Activated T-helper 17 cell treated with anti-CD3 and anti-CD28 coated beads, Interleukin-2, amount 50 U/mL, for 72 hours (primary cell): ENCODE results near the gene COLEC12. TPM values are rescaled to one million over a fixed set of nuclear protein-coding genes. Genes with fewer than 3 reads are reported as not detected.
A peak's percentile ranks its signal among the peaks of the same experiment; 100 is the strongest.

Source experiments
- ATAC-seq: fragments of 150-1000 bp; cut with Tn5 transposase; replicated peaks from 2 replicates; pipeline ENCODE4 v1.10.0; 2021; ENCODE audit warnings: mild to moderate bottlenecking, moderate library complexity
- H3K27ac Mint-ChIP-seq: one replicate; pipeline ENCODE4 v1.8.0; 2022; ENCODE audit warnings: mixed read lengths
- H3K27me3 Mint-ChIP-seq: one replicate; pipeline ENCODE4 v1.8.0; 2022; ENCODE audit warnings: mixed read lengths
- H3K36me3 Mint-ChIP-seq: one replicate; pipeline ENCODE4 v1.8.0; 2022; ENCODE audit warnings: low read depth, mild to moderate bottlenecking, mixed read lengths
- H3K4me1 Mint-ChIP-seq: one replicate; pipeline ENCODE4 v1.8.0; 2022; ENCODE audit warnings: mixed read lengths
- H3K4me3 Mint-ChIP-seq: one replicate; pipeline ENCODE4 v1.8.0; 2022; ENCODE audit warnings: mild to moderate bottlenecking, mixed read lengths
- H3K9me3 Mint-ChIP-seq: one replicate; pipeline ENCODE4 v1.8.0; 2022; ENCODE audit warnings: mixed read lengths
- total RNA-seq, 2 donors: library from RNA; stranded (reverse); gene quantifications; one replicate each; pipeline ENCODE4 v1.2.3, GENCODE V29; 2022

Gene COLEC12
- total RNA-seq, 2 donors from 2014 or later: not detected

- peaks cover 5% of the 10 kb centered on the region for H3K4me1 Mint-ChIP-seq
Observed at GRCh38 chr18:515156-515815, 14.8 kb upstream of the COLEC12 start.

DNA sequence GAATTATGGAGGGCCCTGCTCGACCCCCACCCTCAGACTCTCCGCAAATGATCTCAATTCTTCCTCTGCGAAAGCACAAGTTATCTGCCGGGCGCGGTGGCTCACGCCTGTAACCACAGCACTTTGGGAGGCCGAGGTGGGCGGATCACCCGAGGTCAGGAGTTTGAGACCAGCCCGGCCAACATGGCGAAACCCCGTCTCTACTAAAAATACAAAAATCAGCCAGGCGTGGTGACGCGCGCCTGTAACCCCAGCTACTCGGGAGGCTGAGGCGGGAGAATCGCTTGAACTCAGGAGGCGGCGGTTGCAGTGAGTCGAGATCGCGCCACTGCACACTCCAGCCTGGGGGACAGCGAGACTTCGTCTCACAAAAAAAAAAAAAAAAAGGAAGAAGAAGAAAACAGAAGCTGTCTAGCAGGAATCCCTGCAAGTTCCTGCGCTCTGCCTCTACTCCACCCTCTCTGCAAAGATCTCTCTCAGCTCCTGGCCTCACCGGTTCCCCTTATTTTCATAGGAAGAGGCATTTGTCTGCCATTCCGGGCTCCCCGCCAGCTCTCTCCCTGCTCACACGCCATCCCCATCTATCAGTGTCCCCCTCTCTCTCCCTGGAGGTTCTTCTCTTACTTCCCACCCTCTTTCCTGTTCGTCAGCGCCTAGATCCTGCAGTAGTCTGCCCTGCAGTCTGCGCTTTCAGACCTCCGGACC, 13.5 kb upstream of the COLEC12 start:
- H3K9me3 Mint-ChIP-seq: peaks cover 4% of the 10 kb centered on the region
- peaks cover 3% of the 10 kb centered on the region for H3K27me3 Mint-ChIP-seq
- no peaks in the 10 kb centered on the region for H3K36me3 Mint-ChIP-seq
- peaks cover 5% of the 10 kb centered on the region for H3K4me1 Mint-ChIP-seq
- ATAC-seq: no peak
- no peak overlapping the region for H3K4me3 Mint-ChIP-seq
- no peak overlapping the region for H3K27ac Mint-ChIP-seq

More at GRCh38 chr18:515156-515815, 14.8 kb upstream of the COLEC12 start:
- H3K4me3 Mint-ChIP-seq: no peak overlapping the region
- H3K36me3 Mint-ChIP-seq: no peaks in the 10 kb centered on the region
- peaks cover 4% of the 10 kb centered on the region for H3K9me3 Mint-ChIP-seq
- no peak overlapping the region for H3K27ac Mint-ChIP-seq
- peaks cover 3% of the 10 kb centered on the region for H3K27me3 Mint-ChIP-seq
- no peak for ATAC-seq

DNA sequence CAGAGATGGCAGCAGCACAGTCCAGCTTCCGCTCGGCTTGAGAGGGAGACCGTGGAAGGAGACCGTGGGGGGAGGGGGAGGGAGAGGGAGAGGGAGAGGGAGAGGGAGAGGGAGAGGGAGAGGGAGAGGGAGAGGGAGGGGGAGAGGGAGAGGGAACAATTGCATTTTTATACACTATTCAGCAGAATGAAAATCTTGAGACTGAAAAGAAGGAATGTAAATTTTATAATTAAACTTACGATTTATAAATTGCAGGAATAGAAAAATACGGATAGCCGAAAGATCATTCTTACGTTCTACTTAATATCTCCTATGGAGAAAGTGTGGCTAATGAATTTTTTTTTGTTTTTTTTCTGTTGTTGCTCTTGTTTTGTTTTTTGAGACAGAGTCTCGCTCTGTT, 12.5 kb upstream of the COLEC12 start:
- H3K27me3 Mint-ChIP-seq: no peaks in the 10 kb centered on the region
- no peak overlapping the region for H3K4me3 Mint-ChIP-seq
- no peak for ATAC-seq

GRCh38 chr18:508835-509234, 8.3 kb upstream of the COLEC12 start:
- Mint-ChIP-seq H3K4me3 (no peak overlapping the region), H3K27me3 (peaks cover 10% of the 10 kb centered on the region), H3K36me3 (no peaks in the 10 kb centered on the region), H3K27ac (no peak overlapping the region), H3K4me1 (no peaks in the 10 kb centered on the region), H3K9me3 (no peaks in the 10 kb centered on the region)
- ATAC-seq: no peak

More for the DNA sequence above, 12.5 kb upstream of the COLEC12 start:
- H3K9me3 Mint-ChIP-seq: peaks cover 4% of the 10 kb centered on the region
- no peaks in the 10 kb centered on the region for H3K36me3 Mint-ChIP-seq
- H3K4me1 Mint-ChIP-seq: peaks cover 5% of the 10 kb centered on the region
- no peak overlapping the region for H3K27ac Mint-ChIP-seq

DNA sequence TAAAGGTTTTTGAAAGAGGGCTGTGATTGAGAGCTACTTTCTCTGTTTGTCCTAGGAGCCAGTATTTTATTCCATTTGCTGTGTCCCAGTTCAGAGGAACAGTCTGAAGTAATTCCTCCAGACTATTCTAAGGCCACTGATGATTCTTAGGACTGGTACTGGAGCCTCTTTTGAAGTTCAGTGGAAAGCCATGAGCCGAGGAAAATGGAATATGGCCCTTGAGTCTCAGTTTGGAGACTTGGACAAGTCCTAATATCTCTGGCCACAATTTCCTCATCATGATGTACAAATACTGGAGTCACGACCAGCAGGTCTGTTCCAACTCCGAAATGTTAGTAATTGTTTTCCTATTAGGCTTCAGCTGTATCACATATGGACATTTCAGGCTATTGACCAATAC, 7.1 kb upstream of the COLEC12 start:
- Mint-ChIP-seq H3K4me1 (no peaks in the 10 kb centered on the region), H3K4me3 (no peak overlapping the region), H3K27ac (no peak overlapping the region), H3K9me3 (no peaks in the 10 kb centered on the region), H3K36me3 (no peaks in the 10 kb centered on the region), H3K27me3 (peaks cover 10% of the 10 kb centered on the region)
- ATAC-seq: no peak

- Mint-ChIP-seq H3K36me3 (no peaks in the 10 kb centered on the region), H3K27ac (no peak overlapping the region), H3K9me3 (no peaks in the 10 kb centered on the region), H3K4me3 (no peak overlapping the region), H3K27me3 (peaks cover 10% of the 10 kb centered on the region), H3K4me1 (no peaks in the 10 kb centered on the region)
- ATAC-seq: no peak
Observed at GRCh38 chr18:506801-507200, 6.3 kb upstream of the COLEC12 start.

DNA sequence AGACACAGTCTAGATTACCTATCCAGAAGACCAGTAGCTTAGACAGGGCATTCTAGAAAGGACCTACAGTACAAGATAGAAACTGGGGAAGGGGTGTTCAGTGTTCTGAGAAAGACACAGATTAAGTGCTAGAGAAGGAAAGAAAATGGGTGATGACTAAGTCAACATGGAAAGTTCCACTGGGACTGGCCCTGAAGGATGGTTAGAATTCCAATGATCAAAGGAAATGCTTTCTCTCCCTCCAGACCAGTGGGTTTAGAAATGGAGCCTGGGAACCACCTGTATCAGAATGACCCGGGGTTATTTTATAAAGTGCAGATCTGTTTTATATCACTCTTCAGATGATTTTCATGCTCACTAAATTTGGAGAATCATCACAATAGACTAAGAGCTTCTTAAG, 5.8 kb upstream of the COLEC12 start:
- ATAC-seq: no peak
- H3K36me3 Mint-ChIP-seq: no peaks in the 10 kb centered on the region
- H3K27ac Mint-ChIP-seq: no peak overlapping the region
- peaks cover 13% of the 10 kb centered on the region for H3K27me3 Mint-ChIP-seq
- H3K4me1 Mint-ChIP-seq: no peaks in the 10 kb centered on the region
- no peaks in the 10 kb centered on the region for H3K9me3 Mint-ChIP-seq
- H3K4me3 Mint-ChIP-seq: no peak overlapping the region

- ATAC-seq: peak; percentile 23
- H3K4me1 Mint-ChIP-seq: no peaks in the 10 kb centered on the region
- H3K4me3 Mint-ChIP-seq: no peak overlapping the region
- H3K9me3 Mint-ChIP-seq: no peaks in the 10 kb centered on the region
- H3K27ac Mint-ChIP-seq: no peak overlapping the region
- no peaks in the 10 kb centered on the region for H3K36me3 Mint-ChIP-seq
- peaks cover 15% of the 10 kb centered on the region for H3K27me3 Mint-ChIP-seq
Observed at GRCh38 chr18:505483-506122, 5.1 kb upstream of the COLEC12 start.

DNA sequence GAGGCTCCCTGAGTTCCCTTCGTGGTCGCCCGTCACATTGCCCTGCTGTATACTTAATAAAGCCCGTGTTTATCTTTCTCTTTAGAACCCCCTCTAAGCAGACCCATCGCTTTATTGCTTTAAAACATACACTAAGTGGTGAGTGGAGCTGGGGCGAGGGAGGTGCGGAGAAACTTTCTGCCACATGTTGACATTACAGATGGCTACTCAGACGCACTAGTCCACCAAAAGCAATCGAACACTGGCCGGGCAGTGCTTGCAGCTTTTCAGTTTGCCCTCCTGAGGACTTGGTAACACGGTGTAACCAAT, 859 bp upstream of the COLEC12 start:
- Mint-ChIP-seq H3K4me1 (no peaks in the 10 kb centered on the region), H3K27me3 (peaks cover 33% of the 10 kb centered on the region), H3K4me3 (peak overlapping the region; percentile 9), H3K36me3 (no peaks in the 10 kb centered on the region), H3K9me3 (no peaks in the 10 kb centered on the region), H3K27ac (no peak overlapping the region)
- ATAC-seq: no peak

DNA sequence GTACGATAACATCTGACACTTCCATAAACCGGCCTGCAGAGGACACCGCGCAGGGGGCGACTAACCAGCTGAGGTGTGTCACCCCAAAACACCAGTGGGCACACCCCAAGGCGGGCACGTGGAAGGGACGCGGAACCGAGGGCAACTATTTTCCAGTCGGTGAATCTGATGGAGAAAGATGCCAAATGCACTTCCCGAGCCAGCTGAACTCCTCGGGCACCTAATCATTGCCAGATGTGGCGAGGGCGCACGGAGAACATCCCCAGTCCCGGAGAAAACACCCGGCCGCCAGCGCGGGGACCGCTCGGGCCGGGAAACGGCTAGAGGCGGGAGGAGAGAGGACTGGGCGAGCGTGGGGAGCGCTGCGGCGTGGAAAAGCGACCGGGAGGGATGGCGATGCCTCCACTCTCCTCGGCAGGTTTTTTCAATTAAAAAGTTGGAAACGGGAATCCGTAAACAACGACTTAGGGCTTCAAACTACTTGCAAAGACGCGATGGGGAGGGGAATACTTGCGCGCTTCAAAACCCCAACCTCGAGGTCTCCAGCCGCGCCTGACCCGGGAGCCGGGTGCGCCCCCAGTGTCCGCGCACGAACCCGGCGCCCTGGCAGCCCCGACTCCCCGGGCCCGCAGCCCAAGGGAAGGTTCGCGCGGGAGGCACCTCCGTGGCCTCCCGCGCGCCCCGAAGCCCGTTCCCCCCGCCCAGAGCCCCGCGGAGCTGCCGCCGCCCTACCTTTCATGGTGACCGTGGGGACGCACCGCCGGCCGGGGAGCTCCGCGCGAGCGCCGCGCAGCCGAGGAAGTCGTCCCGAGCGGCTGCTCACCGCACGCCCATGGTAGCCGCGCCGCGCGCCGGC, 497 bp downstream of the COLEC12 start:
- no peak for ATAC-seq
- no peaks in the 10 kb centered on the region for H3K4me1 Mint-ChIP-seq
- no peaks in the 10 kb centered on the region for H3K36me3 Mint-ChIP-seq
- H3K4me3 Mint-ChIP-seq: no peak overlapping the region
- H3K9me3 Mint-ChIP-seq: no peaks in the 10 kb centered on the region
- H3K27ac Mint-ChIP-seq: no peak overlapping the region
- peaks cover 29% of the 10 kb centered on the region for H3K27me3 Mint-ChIP-seq

- no peaks in the 10 kb centered on the region for H3K4me1 Mint-ChIP-seq
- H3K4me3 Mint-ChIP-seq: no peak overlapping the region
- no peak overlapping the region for H3K27ac Mint-ChIP-seq
- H3K9me3 Mint-ChIP-seq: no peaks in the 10 kb centered on the region
- no peaks in the 10 kb centered on the region for H3K36me3 Mint-ChIP-seq
- peaks cover 25% of the 10 kb centered on the region for H3K27me3 Mint-ChIP-seq
- no peak for ATAC-seq
Observed at GRCh38 chr18:498931-499775, 1.3 kb downstream of the COLEC12 start.

- Mint-ChIP-seq H3K36me3 (no peaks in the 10 kb centered on the region), H3K4me1 (no peaks in the 10 kb centered on the region), H3K4me3 (no peak overlapping the region), H3K27me3 (peaks cover 25% of the 10 kb centered on the region), H3K9me3 (no peaks in the 10 kb centered on the region), H3K27ac (no peak overlapping the region)
- ATAC-seq: no peak
Observed at GRCh38 chr18:497688-498087, 2.8 kb downstream of the COLEC12 start.

DNA sequence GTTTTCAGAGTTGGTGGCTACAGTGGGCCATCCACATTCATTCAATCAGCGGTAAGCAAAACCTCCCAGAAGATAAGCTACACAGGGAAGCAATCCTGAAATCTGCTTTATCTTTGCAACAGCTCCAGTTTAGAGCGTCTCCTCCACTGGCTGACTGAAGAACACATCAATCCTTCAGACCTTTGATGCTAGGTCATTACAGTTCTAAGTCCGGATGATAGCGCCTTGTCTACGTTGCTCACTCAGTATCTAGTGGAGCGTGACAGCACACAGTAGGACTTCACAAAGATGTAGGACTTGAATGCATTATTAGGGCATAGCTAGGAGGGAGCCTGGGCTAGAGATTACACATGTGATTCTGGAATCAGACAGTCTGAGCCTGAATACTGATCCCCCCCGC, 5.0 kb downstream of the COLEC12 start:
- no peak overlapping the region for H3K27ac Mint-ChIP-seq
- no peaks in the 10 kb centered on the region for H3K9me3 Mint-ChIP-seq
- no peaks in the 10 kb centered on the region for H3K4me1 Mint-ChIP-seq
- H3K27me3 Mint-ChIP-seq: peaks cover 20% of the 10 kb centered on the region
- H3K36me3 Mint-ChIP-seq: no peaks in the 10 kb centered on the region
- H3K4me3 Mint-ChIP-seq: no peak overlapping the region
- ATAC-seq: no peak

DNA sequence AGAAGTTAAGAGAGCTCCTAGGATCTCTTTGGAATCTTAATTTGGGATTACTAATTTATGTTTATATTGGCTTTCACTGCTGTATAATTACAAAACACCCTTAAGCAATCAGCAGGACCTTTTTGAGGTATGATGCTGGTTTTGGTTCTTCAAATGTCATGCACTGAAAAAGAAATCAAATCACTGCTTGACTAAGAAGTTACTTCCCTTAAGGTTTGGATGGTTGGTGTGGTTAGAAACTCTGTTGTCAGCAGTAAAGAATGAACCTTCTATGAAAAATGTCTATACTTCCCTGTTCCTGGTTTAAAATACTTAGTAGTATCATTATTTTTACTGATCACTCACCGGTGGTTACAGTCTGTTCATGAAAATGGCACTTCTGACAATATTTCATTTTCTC, 5.5 kb downstream of the COLEC12 start:
- Mint-ChIP-seq H3K27me3 (peaks cover 20% of the 10 kb centered on the region), H3K9me3 (no peaks in the 10 kb centered on the region), H3K36me3 (no peaks in the 10 kb centered on the region), H3K4me3 (no peak overlapping the region), H3K4me1 (no peaks in the 10 kb centered on the region), H3K27ac (no peak overlapping the region)
- ATAC-seq: no peak
